Amygdala (tissue), 56 donors: ENCODE results near the gene EVI5L.
"Not testable (repeated sequence)": the region's sequence is repeated elsewhere in the genome, so short reads cannot be mapped to it uniquely, and the experiment has no call there.

ENCODE experiments used
- DNase-seq, 56 donors: peaks; one replicate each; lab custom pipeline; 2025; lab: John Stamatoyannopoulos, UW

Gene EVI5L

GRCh38 chr19:7888145-7888825, 58.3 kb downstream of the EVI5L start, which contains the start of gene LRRC8E:
TSS of gene LRRC8E (plus strand) at chr19:7888510. CDS start at chr19:7895604, 7,094 bp downstream.
- DNase-seq: no peak

GRCh38 chr19:7888826-7889217, 58.8 kb downstream of the EVI5L start:
- DNase-seq: no peak

GRCh38 chr19:7893362-7894101, 63.5 kb downstream of the EVI5L start:
- not testable (repeated sequence) for DNase-seq

- DNase-seq: no peak
Measured at GRCh38 chr19:7894612-7895309, 64.7 kb downstream of the EVI5L start.

- DNase-seq: no peak
Measured at GRCh38 chr19:7895565-7895964, 65.5 kb downstream of the EVI5L start.

- DNase-seq: no peak
Measured at GRCh38 chr19:7897292-7897691, 67.3 kb downstream of the EVI5L start.

GRCh38 chr19:7898967-7899366, 68.9 kb downstream of the EVI5L start:
- DNase-seq: no peak

- DNase-seq: no peak
Measured at GRCh38 chr19:7899751-7900378, 69.8 kb downstream of the EVI5L start.

GRCh38 chr19:7900401-7900870, 70.4 kb downstream of the EVI5L start:
- no peak for DNase-seq

- no peak for DNase-seq
Measured at GRCh38 chr19:7900931-7901330, 70.9 kb downstream of the EVI5L start.

- DNase-seq: no peak
Measured at GRCh38 chr19:7901337-7901736, 71.3 kb downstream of the EVI5L start.

- peak in 2 of 56 donors; percentile 45 to 59 for DNase-seq
Measured at GRCh38 chr19:7902796-7903243, 72.8 kb downstream of the EVI5L start.

GRCh38 chr19:7903244-7904073, 73.4 kb downstream of the EVI5L start, which contains the start of gene MAP2K7:
TSS of gene MAP2K7 (plus strand) at chr19:7903877. CDS start at chr19:7903945, 68 bp downstream.
- peak; percentile 87 to 100 (median 99) for DNase-seq

- DNase-seq: peak in 5 of 56 donors; percentile 47 to 67 (median 49)
Measured at GRCh38 chr19:7904074-7905020, 74.3 kb downstream of the EVI5L start.

- DNase-seq: no peak
Measured at GRCh38 chr19:7905268-7905667, 75.2 kb downstream of the EVI5L start.

- DNase-seq: no peak
Measured at GRCh38 chr19:7905859-7906258, 75.8 kb downstream of the EVI5L start.

GRCh38 chr19:7907122-7907521, 77.1 kb downstream of the EVI5L start:
- no peak for DNase-seq

GRCh38 chr19:7907544-7907943, 77.5 kb downstream of the EVI5L start:
- DNase-seq: no peak
